Left ventricle myocardium superior (tissue), 1 donor: ENCODE data around the gene PPP2CA. TPM values are rescaled to one million over a fixed set of nuclear protein-coding genes. Genes with fewer than 3 reads are reported as not detected.
A peak's percentile ranks its signal among the peaks of the same experiment; 100 is the strongest.
"Not testable (repeated sequence)": the region's sequence is repeated elsewhere in the genome, so short reads cannot be mapped to it uniquely, and the experiment has no call there.

Source experiments
- ATAC-seq: fragments of 200-7000 bp; cut with Tn5 transposase; one replicate; pipeline ENCODE4 v1.9.1; 2020; ENCODE audit warnings: mild to moderate bottlenecking, moderate library complexity
- DNase-seq: peaks from one replicate; pipeline ENCODE4 v3.0.0-alpha.2; 2020
- intact Hi-C: fragments of 100-400 bp; cut with micrococcal nuclease; formaldehyde crosslinking; loops from one replicate; pipeline ENCODE4 v1.11.0; 2022
- microRNA-seq: library from miRNA; unstranded; fragments of <30 nt; microRNA quantifications from one replicate; pipeline ENCODE4 v1.2.0, GENCODE V29; 2020; ENCODE audit warnings: borderline number of aligned reads
- total RNA-seq: library from RNA; stranded (reverse); fragmentation: NEBNext Ultra II Directional; extraction: Animal tissue kit (Norgen Biotek cat#: 25700); gene quantifications from one replicate; pipeline ENCODE4 v1.2.1, GENCODE V29; 2021
- donor health status: DM: no; HTN: yes; CAD: no; lungs with severe emphysema.

The PPP2CA gene
- total RNA-seq, 1 donor from 2014 or later, result 143 TPM

GRCh38 chr5:134161513-134162395 is 64.1 kb downstream of the PPP2CA start:
- ATAC-seq, result no peak
- no peak for DNase-seq
- intact Hi-C loops, result no loop called here

GRCh38 chr5:134153657-134154056 is 72.2 kb downstream of the PPP2CA start:
- ATAC-seq (no peak), DNase-seq (no peak)
- intact Hi-C loops, result no loop called here

- DNase-seq, result no peak
- intact Hi-C loops, result no loop called here
- ATAC-seq, result no peak
Observed at GRCh38 chr5:134153241-134153640, 72.6 kb downstream of the PPP2CA start.

- not testable (repeated sequence) for DNase-seq, ATAC-seq
Observed at GRCh38 chr5:134152173-134152832, 73.6 kb downstream of the PPP2CA start.

GRCh38 chr5:134151723-134152122 is 74.2 kb downstream of the PPP2CA start:
- no peak for DNase-seq
- ATAC-seq, result no peak
- intact Hi-C loops, result no loop called here

More at GRCh38 chr5:134152173-134152832, 73.6 kb downstream of the PPP2CA start:
- intact Hi-C loops, result not testable (repeated sequence)

- intact Hi-C loops, result loop anchor here (5.0 kb wide), 1 partner anchor 107 kb away; no protein-coding TSS in a partner anchor
- no peak for DNase-seq
- ATAC-seq, result no peak
Observed at GRCh38 chr5:134149571-134150303, 76.1 kb downstream of the PPP2CA start.

GRCh38 chr5:134148986-134149539 is 76.8 kb downstream of the PPP2CA start:
- intact Hi-C loops, result loop anchor here (5.0 kb wide), 1 partner anchor 107 kb away; no protein-coding TSS in a partner anchor
- no peak for DNase-seq
- no peak for ATAC-seq

GRCh38 chr5:134148316-134148715 is 77.6 kb downstream of the PPP2CA start:
- no peak for DNase-seq
- intact Hi-C loops, result loop anchor here (5.0 kb wide), 1 partner anchor 106 kb away; no protein-coding TSS in a partner anchor
- no peak for ATAC-seq

GRCh38 chr5:134146651-134147518 is 79.0 kb downstream of the PPP2CA start:
- intact Hi-C loops, result loop anchor here (5.0 kb wide), 1 partner anchor 105 kb away; no protein-coding TSS in a partner anchor
- DNase-seq, result no peak
- ATAC-seq, result no peak

- intact Hi-C loops, result loop anchor here (5.0 kb wide), 1 partner anchor 104 kb away; no protein-coding TSS in a partner anchor
- peak; percentile 85 for ATAC-seq
Observed at GRCh38 chr5:134145779-134146581, 79.9 kb downstream of the PPP2CA start.

GRCh38 chr5:134145041-134145757 is 80.7 kb downstream of the PPP2CA start:
- ATAC-seq (no peak), DNase-seq (no peak)
- intact Hi-C loops, result loop anchor here (5.0 kb wide), 1 partner anchor 103 kb away; no protein-coding TSS in a partner anchor

More at GRCh38 chr5:134145779-134146581, 79.9 kb downstream of the PPP2CA start:
- peak; percentile 83 for DNase-seq

Small RNA genes lying within 50 kb of the gene (microRNA-seq; reads per million reads assigned to microRNA genes)
- gene MIR3661, result not detected

Other genes starting within 250 kb of the PPP2CA start
- gene VDAC1, start 221.1 kb downstream of the PPP2CA start, total RNA-seq, result 515 TPM
- 3.4 TPM for gene TCF7, start 111.4 kb downstream of the PPP2CA start, total RNA-seq
- 478 TPM for gene SKP1, start 49.1 kb downstream of the PPP2CA start, total RNA-seq
- gene CDKL3, start 141.1 kb upstream of the PPP2CA start, total RNA-seq, result 4.5 TPM
- 236 TPM for gene UBE2B, start 145.5 kb upstream of the PPP2CA start, total RNA-seq
- gene CDKN2AIPNL, start 185.8 kb upstream of the PPP2CA start, total RNA-seq, result 46.0 TPM